ENCODE results near the gene EIF4E2.
A peak's percentile ranks its signal among the peaks of the same experiment; 100 is the strongest.

EIF4E2 gene

DNA sequence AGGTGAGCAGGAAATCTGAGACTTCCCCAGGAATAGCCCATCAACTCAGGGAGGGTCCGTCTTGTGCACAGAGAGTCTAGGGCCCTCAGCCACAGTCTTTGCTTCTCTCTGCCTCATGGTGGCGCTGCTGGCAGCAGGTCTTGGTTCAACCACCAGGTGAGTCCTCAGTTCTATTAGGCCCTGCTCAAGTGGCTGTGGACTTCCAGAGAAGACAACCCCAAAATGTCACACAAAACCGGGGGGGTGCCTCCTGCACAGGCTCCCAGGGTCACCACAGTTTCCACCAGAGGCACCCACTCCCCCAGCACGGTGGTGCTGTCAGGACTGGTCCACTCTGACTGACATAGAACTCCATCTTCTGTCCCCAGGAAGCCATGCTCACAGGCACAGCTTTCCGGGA lies 13.4 kb upstream of the EIF4E2 start:
- in situ Hi-C loops (cut with MboI; ENCODE audit: low sequenced_read_pairs), result no loop called here
- Histone ChIP-seq H3K4me1 (no peaks in the 10 kb centered on the region), H3K9me3 (no peaks in the 10 kb centered on the region), H3K4me3 (no peak overlapping the region), H3K27me3 (ENCODE audit: low read depth) (no peaks in the 10 kb centered on the region), H3K36me3 (replicated peaks) (no peaks in the 10 kb centered on the region)
- peak in 1 of 2 experiments; percentile 39 for DNase-seq (ENCODE audit: low spot score in 2 of 2)

DNA sequence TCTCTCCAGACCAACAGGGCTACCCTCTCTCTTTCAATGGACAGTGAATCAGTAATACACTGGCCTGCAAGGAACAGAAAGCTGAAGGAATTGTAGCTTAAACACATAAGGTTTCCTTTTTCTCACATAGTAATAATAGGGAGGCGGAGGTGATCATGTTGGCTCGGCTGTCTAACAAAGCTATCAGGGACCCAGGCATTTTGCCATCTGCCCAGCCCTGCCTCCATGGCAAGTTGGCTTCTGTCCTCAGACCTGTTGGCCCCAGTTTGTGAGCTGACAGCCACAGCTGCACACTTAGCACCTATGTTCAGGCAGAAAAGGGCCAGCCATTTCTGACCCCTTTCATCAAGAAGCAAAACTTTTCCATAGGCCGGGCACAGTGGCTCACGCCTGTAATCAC lies 13.0 kb upstream of the EIF4E2 start:
- Histone ChIP-seq H3K4me1 (no peaks in the 10 kb centered on the region), H3K4me3 (no peak overlapping the region), H3K36me3 (replicated peaks) (no peaks in the 10 kb centered on the region), H3K9me3 (no peaks in the 10 kb centered on the region), H3K27me3 (ENCODE audit: low read depth) (no peaks in the 10 kb centered on the region)
- in situ Hi-C loops (cut with MboI; ENCODE audit: low sequenced_read_pairs), result no loop called here
- no peak for DNase-seq (ENCODE audit: low spot score in 2 of 2)

DNA sequence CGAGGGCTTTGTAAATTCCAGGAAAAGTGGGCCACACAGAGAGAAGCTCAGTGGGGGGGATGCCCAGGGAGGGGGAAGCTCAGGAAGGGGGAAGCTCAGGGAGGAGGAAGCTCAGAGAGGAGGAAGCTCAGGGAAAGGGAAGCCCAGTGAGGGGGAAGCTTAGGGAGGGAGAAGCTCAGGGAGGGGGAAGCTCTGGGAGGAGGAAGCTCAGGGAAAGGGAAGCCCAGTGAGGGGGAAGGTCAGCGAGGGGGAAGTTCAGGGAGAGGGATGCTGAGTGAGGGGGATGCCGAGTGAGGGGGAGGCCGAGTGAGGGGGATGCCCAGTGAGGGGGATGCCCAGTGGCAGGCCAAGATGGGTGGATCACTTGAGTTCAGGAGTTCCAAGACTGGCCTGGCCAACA lies 11.8 kb upstream of the EIF4E2 start:
- in situ Hi-C loops (cut with MboI; ENCODE audit: low sequenced_read_pairs), result no loop called here
- H3K4me3 ChIP-seq, result no peak overlapping the region
- no peak for DNase-seq (ENCODE audit: low spot score in 2 of 2)
- no peaks in the 10 kb centered on the region for H3K36me3 ChIP-seq (replicated peaks)
- no peaks in the 10 kb centered on the region for H3K27me3 ChIP-seq (ENCODE audit: low read depth)
- no peaks in the 10 kb centered on the region for H3K9me3 ChIP-seq
- H3K4me1 ChIP-seq, result no peaks in the 10 kb centered on the region

DNA sequence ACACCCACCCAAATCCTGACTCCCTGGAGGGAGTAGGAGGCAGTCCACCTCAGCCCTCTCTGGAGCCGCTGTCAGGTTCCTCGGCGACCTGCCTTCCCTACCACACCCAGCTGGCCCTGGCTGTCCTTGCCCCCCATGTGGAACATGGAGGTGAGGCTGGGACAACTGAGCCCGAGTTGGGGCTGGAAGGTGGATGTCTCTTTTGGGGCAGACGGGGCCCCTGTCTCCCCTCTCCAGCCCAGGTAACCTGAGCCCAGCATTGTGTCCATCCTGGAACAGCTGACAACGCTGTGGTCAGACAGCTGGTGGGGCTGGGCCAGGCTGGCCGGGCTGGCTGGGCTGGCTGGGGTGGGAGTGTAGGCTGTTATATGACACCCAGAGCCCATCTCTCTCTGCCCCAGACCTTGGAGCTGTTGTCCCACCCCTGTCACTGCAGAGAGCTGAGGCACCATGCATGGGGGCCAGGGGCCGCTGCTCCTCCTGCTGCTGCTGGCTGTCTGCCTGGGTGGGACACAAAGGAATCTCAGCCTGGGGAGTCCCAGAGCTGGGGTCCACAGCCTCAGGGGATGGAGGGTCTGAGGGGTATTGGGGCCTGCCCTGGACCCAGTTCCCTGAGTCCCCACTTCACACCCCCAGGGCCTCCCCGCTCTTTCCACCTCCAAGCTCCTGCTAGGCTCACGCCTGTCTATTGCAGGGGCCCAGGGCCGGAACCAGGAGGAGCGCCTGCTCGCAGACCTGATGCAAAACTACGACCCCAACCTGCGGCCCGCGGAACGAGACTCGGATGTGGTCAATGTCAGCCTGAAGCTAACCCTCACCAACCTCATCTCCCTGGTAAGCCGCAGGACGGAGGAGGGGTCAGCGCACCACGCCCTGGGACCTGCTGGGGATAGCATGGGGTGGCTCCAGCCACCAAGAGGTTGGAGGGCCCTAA lies 10.9 kb upstream of the EIF4E2 start, which contains the start of gene CHRNG:
Gene CHRNG, plus strand, starts transcription at position 395 of the 934 bp plus-strand sequence. Its CDS starts 56 bp downstream, at position 451.
- in situ Hi-C loops (cut with MboI; ENCODE audit: low sequenced_read_pairs), result no loop called here
- no peak for DNase-seq (ENCODE audit: low spot score in 2 of 2)
- H3K4me1 ChIP-seq, result no peaks in the 10 kb centered on the region
- no peak within 1 kb of the TSS for H3K4me3 ChIP-seq
- H3K36me3 ChIP-seq (replicated peaks), result no peaks in the 10 kb centered on the region
- H3K9me3 ChIP-seq, result no peaks in the 10 kb centered on the region
- no peaks in the 10 kb centered on the region for H3K27me3 ChIP-seq (ENCODE audit: low read depth)

DNA sequence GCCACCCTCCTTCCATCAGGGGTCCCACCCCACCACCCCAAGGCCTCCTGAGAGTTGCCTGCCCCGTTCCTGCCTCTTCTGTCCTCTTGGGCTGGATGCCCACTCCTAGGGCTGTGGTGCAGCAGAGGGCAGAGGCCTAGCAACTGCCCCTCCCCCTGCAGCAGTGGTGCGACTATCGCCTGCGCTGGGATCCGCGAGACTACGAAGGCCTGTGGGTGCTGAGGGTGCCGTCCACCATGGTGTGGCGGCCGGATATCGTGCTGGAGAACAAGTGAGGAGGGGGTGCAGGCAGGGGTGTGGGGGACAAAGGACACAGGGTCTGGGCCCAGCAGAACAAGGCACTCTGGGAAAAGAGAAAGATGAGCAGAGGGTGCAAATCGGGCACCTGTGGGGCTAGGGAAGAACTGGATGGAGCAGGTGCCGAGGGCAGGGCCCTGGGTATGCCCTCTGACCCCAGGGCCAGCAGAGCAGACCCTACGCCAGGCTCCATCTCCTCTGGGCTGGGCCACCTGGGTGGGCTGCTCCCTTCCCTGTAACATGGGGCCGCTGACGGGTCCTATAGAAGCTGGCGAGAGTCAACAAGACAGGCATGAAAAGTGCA lies 9.9 kb upstream of the EIF4E2 start:
- no peak for DNase-seq (ENCODE audit: low spot score in 2 of 2)
- no peak overlapping the region for H3K4me3 ChIP-seq
- in situ Hi-C loops (cut with MboI; ENCODE audit: low sequenced_read_pairs), result no loop called here
- no peaks in the 10 kb centered on the region for H3K9me3 ChIP-seq
- H3K36me3 ChIP-seq (replicated peaks), result 0 out of 2 replicates have a peak, but pooled peaks cover under 1% of the 10 kb centered on the region
- no peaks in the 10 kb centered on the region for H3K4me1 ChIP-seq
- no peaks in the 10 kb centered on the region for H3K27me3 ChIP-seq (ENCODE audit: low read depth)

DNA sequence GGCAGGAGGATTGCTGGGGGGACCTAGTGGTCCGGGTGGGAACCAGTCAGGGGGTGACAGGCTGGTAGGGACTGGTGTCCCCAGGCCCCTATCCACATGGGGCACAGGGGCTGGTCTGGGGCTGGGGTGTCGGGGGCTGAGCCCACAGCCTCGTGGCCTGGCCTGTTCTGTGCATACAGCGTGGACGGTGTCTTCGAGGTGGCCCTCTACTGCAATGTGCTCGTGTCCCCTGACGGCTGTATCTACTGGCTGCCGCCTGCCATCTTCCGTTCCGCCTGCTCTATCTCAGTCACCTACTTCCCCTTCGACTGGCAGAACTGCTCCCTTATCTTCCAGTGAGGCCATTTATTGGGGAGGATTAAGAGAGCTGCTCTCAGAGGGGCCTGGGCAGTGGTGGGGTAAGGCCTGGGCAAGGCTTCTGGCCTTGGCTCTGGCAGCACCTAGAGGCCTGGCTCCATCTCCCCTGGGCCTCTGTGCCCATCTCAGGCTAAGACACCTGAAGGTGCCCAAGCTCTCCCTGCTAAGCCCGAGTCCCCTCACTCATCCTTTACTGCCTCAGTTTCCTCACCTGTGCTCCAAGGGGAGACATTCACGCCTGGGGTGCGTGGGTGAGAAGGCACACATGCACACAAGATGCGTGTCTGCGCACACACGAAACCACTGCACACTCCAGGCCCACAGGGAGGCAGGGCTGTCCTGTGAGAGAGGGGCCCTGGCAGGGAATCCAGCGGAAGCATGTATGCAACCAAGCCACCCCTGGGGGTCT lies 9.1 kb upstream of the EIF4E2 start:
- Histone ChIP-seq H3K36me3 (replicated peaks) (peaks cover 3% of the 10 kb centered on the region; the same call in 1 of the 2 replicates), H3K27me3 (ENCODE audit: low read depth) (no peaks in the 10 kb centered on the region), H3K4me1 (no peaks in the 10 kb centered on the region), H3K4me3 (no peak overlapping the region), H3K9me3 (no peaks in the 10 kb centered on the region)
- no peak for DNase-seq (ENCODE audit: low spot score in 2 of 2)
- in situ Hi-C loops (cut with MboI; ENCODE audit: low sequenced_read_pairs), result no loop called here

DNA sequence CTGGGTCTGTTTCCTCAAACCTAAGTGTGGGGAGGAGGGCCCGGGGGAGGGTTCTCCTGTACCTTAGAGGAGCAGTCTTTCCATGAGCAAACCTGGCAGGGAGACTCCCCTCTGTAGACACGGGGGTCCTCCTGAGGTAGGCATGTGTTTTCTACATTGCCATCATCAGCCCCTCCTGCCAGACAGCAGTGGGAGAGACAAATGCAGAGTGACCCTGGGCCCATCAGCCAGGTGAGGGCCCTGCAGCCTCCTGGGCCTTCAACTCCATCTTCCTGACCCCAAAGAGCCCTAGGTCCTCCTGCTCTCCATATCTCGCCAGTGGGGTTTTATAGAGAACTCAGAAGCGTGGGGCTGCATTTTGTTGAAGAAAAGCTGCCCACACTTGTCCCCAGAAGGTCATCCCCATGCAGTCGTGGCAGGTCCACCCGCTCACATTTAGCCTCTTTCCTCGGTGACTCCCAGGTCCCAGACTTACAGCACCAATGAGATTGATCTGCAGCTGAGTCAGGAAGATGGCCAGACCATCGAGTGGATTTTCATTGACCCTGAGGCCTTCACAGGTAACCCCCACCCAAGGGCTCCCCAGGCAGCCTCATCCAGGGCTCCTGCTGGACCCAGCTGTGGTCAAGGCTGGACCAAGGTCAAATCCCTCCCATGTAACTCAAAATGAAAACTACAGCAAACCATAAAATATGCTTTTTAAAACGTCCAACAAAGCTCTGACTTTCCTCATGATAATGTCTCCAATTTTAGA lies 8.4 kb upstream of the EIF4E2 start:
- in situ Hi-C loops (cut with MboI; ENCODE audit: low sequenced_read_pairs), result no loop called here

DNA sequence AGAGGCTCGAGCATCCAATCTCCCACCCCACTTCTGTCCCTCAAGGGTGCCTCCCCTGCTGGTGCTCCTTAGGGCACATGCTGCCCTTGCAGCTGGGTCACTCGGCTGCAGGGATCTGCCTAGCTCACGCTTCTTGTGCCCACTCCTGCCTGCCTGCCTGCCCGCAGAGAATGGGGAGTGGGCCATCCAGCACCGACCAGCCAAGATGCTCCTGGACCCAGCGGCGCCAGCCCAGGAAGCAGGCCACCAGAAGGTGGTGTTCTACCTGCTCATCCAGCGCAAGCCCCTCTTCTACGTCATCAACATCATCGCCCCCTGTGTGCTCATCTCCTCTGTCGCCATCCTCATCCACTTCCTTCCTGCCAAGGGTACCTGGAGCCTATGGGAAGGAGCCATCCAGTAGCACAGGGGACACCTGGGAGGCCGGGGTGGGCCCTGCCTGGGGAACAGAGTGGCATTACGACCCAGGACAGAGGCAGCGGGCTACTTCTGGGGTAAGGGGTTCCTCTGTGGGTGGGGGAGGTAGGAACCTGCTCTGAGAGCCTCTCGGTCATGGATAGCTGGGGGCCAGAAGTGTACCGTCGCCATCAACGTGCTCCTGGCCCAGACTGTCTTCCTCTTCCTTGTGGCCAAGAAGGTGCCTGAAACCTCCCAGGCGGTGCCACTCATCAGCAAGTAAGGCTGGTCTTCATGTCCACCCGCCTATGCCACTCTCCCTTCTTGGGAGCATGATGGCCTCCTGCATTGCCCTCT lies 7.6 kb upstream of the EIF4E2 start:
- Histone ChIP-seq H3K36me3 (replicated peaks) (peaks cover 18% of the 10 kb centered on the region), H3K4me3 (no peak overlapping the region), H3K27me3 (ENCODE audit: low read depth) (no peaks in the 10 kb centered on the region), H3K4me1 (no peaks in the 10 kb centered on the region), H3K9me3 (no peaks in the 10 kb centered on the region; the same call in 1 of the 2 replicates)
- DNase-seq (ENCODE audit: low spot score in 2 of 2), result no peak
- in situ Hi-C loops (cut with MboI; ENCODE audit: low sequenced_read_pairs), result no loop called here

More for the DNA sequence above, 8.4 kb upstream of the EIF4E2 start:
- no peaks in the 10 kb centered on the region for H3K9me3 ChIP-seq
- DNase-seq (ENCODE audit: low spot score in 2 of 2), result no peak
- H3K27me3 ChIP-seq (ENCODE audit: low read depth), result no peaks in the 10 kb centered on the region
- H3K4me3 ChIP-seq, result no peak overlapping the region
- H3K4me1 ChIP-seq, result no peaks in the 10 kb centered on the region
- peaks cover 11% of the 10 kb centered on the region for H3K36me3 ChIP-seq (replicated peaks)

DNA sequence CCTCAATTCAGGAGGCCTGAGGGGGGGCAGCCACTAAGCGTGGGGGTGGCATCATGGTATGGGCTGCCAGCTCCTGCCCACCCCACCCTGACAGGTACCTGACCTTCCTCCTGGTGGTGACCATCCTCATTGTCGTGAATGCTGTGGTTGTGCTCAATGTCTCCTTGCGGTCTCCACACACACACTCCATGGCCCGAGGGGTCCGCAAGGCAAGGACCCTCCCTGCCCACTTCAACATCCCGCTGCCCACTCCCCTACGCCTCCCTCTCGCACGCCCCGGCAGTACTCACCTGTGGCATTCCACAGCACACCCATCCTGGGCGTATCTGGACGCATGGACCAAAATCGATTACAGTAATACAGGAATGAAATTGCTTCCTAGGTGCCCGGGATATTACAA lies 7.0 kb upstream of the EIF4E2 start:
- Histone ChIP-seq H3K4me1 (no peaks in the 10 kb centered on the region), H3K9me3 (no peaks in the 10 kb centered on the region; the same call in 1 of the 2 replicates), H3K36me3 (replicated peaks) (peaks cover 23% of the 10 kb centered on the region), H3K4me3 (no peak overlapping the region), H3K27me3 (ENCODE audit: low read depth) (no peaks in the 10 kb centered on the region)
- no peak for DNase-seq (ENCODE audit: low spot score in 2 of 2)
- in situ Hi-C loops (cut with MboI; ENCODE audit: low sequenced_read_pairs), result no loop called here

DNA sequence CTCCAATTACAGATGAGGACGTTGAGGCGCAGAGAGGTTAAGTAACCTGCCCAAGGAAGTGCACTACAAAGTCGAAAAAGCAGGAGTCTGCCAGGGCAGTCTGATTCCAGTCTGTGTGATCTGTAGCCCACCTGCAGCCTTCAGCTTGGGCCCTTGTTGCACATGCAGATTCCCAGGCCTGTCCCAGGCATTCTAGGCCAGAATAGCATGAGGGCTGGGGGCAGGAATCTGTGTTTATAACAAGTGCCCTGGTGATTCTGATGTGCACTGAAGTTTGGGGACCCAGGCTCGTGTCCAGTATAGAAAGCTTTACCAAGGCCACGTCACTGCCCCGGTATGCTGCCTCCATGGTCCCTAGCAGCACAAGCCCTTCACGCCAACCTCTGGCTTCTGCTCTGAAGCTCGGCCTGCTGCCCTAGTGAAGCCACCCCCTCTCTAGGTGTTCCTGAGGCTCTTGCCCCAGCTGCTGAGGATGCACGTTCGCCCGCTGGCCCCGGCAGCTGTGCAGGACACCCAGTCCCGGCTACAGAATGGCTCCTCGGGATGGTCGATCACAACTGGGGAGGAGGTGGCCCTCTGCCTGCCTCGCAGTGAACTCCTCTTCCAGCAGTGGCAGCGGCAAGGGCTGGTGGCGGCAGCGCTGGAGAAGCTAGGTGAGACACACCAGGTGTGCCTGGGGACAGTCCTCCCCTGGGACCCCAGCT lies 6.4 kb upstream of the EIF4E2 start:
- in situ Hi-C loops (cut with MboI; ENCODE audit: low sequenced_read_pairs), result no loop called here

DNA sequence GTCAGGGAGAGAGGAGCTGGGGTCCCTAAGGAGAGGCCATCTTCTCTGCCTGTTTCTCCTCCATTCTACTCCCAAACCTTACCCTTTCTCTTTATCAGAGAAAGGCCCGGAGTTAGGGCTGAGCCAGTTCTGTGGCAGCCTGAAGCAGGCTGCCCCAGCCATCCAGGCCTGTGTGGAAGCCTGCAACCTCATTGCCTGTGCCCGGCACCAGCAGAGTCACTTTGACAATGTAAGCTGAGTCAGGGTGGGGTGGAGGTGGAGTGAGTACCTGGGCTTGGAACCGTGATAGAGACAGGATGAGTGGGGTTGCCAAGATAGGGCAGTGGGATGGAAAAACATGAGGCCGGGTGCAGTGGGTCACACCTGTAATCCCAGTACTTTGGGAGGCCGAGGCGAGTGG lies 5.8 kb upstream of the EIF4E2 start:
- in situ Hi-C loops (cut with MboI; ENCODE audit: low sequenced_read_pairs), result no loop called here
- H3K9me3 ChIP-seq, result no peaks in the 10 kb centered on the region; the same call in 1 of the 2 replicates

More for the DNA sequence above, 6.4 kb upstream of the EIF4E2 start:
- no peak overlapping the region for H3K4me3 ChIP-seq
- H3K9me3 ChIP-seq, result no peaks in the 10 kb centered on the region; the same call in 1 of the 2 replicates
- H3K27me3 ChIP-seq (ENCODE audit: low read depth), result no peaks in the 10 kb centered on the region
- H3K36me3 ChIP-seq (replicated peaks), result peaks cover 23% of the 10 kb centered on the region
- no peaks in the 10 kb centered on the region for H3K4me1 ChIP-seq
- no peak for DNase-seq (ENCODE audit: low spot score in 2 of 2)

More for the DNA sequence above, 5.8 kb upstream of the EIF4E2 start:
- Histone ChIP-seq H3K36me3 (replicated peaks) (peaks cover 25% of the 10 kb centered on the region), H3K4me3 (no peak overlapping the region), H3K4me1 (peaks cover 1% of the 10 kb centered on the region; the same call in 1 of the 2 replicates), H3K27me3 (ENCODE audit: low read depth) (no peaks in the 10 kb centered on the region)
- no peak for DNase-seq (ENCODE audit: low spot score in 2 of 2)
